OCI-LY3 (cell line): Measurements from ENCODE around the gene RXRA.

Source experiments
- CTCF ChIP-seq: fragments of 200-600, 300-600 bp; sonication (generic); IDR thresholded peaks from 2 replicates; pipeline ENCODE4 v1.5.1; 2014; ENCODE audit warnings: antibody characterized with exemption, low read length, low read depth
- EZH2phosphoT487 ChIP-seq: fragments of 200-600 bp; shearing (Covaris generic); IDR thresholded peaks from 2 replicates; pipeline ENCODE4 v1.6.1; 2018; ENCODE audit warnings: antibody characterized with exemption, mixed run types, low read depth

- TF ChIP-seq CTCF (no peak), EZH2phosphoT487 (no peak)
Observed at GRCh38 chr9:134401391-134401790, 75.1 kb downstream of the RXRA start.
